HepG2 (cell line): ENCODE measurements around the gene RNU7-1. TPM values are rescaled to one million over a fixed set of nuclear protein-coding genes. Genes with fewer than 3 reads are reported as not detected.

Experiments used
- CREBL2 ChIP-seq: sonication (generic); formaldehyde crosslinking; IDR thresholded peaks from 2 replicates; pipeline ENCODE4 v1.8.1; 2023; ENCODE audit warnings: missing genetic modification reagents, mild to moderate bottlenecking, borderline replicate concordance
- DMTF1 ChIP-seq: sonication (generic); formaldehyde crosslinking; IDR thresholded peaks from 2 replicates; pipeline ENCODE4 v1.4.0; 2020; ENCODE audit warnings: mild to moderate bottlenecking, missing genetic modification reagents
- FOXA1 ChIP-seq, 2 experiments: fragments of 450-650 bp in 1 of 2; sonication (generic) in 1 of 2; formaldehyde crosslinking in 1 of 2; IDR thresholded peaks; 2 replicates each; pipeline versions ENCODE4 v1.4.0 to v1.6.1; 2016 to 2020; ENCODE audit warnings: missing genetic modification reagents in 1 of 2
- HNRNPK ChIP-seq: fragments of 200-400 bp; formaldehyde crosslinking; IDR thresholded peaks from 2 replicates; pipeline ENCODE4 v1.6.1; 2018; ENCODE audit warnings: low read length, low read depth, moderate library complexity, mild to moderate bottlenecking; ENCODE audit not compliant: poor library complexity, severe bottlenecking
- HOXA3 ChIP-seq: sonication (generic); formaldehyde crosslinking; IDR thresholded peaks from 2 replicates; pipeline ENCODE4 v1.5.0; 2020; ENCODE audit warnings: missing genetic modification reagents
- MAFF ChIP-seq: IDR thresholded peaks from 2 replicates; pipeline ENCODE4 v1.6.1; 2011; ENCODE audit warnings: low read depth, low read length, improper control_type of control experiment
- MXD1 ChIP-seq: sonication (generic); formaldehyde crosslinking; IDR thresholded peaks from 2 replicates; pipeline ENCODE4 v1.4.0; 2020; ENCODE audit warnings: mild to moderate bottlenecking, missing genetic modification reagents
- NFRKB ChIP-seq: fragments of 450-650 bp; IDR thresholded peaks from 2 replicates; pipeline ENCODE4 v1.6.1; 2017
- PITX1 ChIP-seq: sonication (generic); formaldehyde crosslinking; IDR thresholded peaks from 2 replicates; pipeline ENCODE4 v1.5.1; 2020; ENCODE audit warnings: mild to moderate bottlenecking, missing genetic modification reagents
- PRMT3 ChIP-seq: sonication (generic); formaldehyde crosslinking; IDR thresholded peaks from 2 replicates; pipeline ENCODE4 v1.8.1; 2022; ENCODE audit warnings: low read depth, mild to moderate bottlenecking, moderate library complexity, missing genetic modification reagents, borderline replicate concordance
- TCF7L2 ChIP-seq: IDR thresholded peaks from 2 replicates; pipeline ENCODE4 v1.6.1; 2011; ENCODE audit warnings: mild to moderate bottlenecking, low read depth, low read length, moderate library complexity
- TEAD2 ChIP-seq: sonication (generic); formaldehyde crosslinking; IDR thresholded peaks from 2 replicates; pipeline ENCODE4 v1.9.0; 2021; ENCODE audit warnings: missing genetic modification reagents
- TEF ChIP-seq: sonication (generic); formaldehyde crosslinking; IDR thresholded peaks from 2 replicates; pipeline ENCODE4 v1.5.0; 2020; ENCODE audit warnings: missing genetic modification reagents
- U2AF1 ChIP-seq: fragments of 200-400 bp; formaldehyde crosslinking; optimal IDR thresholded peaks from 2 replicates; pipeline ENCODE3; 2017; ENCODE audit warnings: mild to moderate bottlenecking, low read depth, low read length
- ZNF121 ChIP-seq: sonication (generic); formaldehyde crosslinking; IDR thresholded peaks from 2 replicates; pipeline ENCODE4 v1.5.0; 2020; ENCODE audit warnings: mild to moderate bottlenecking, missing genetic modification reagents
- ZNF350 ChIP-seq: sonication (generic); formaldehyde crosslinking; IDR thresholded peaks from 2 replicates; pipeline ENCODE4 v1.4.0; 2020; ENCODE audit warnings: mild to moderate bottlenecking, low read depth, missing genetic modification reagents, borderline replicate concordance
- ZNF362 ChIP-seq: sonication (generic); formaldehyde crosslinking; IDR thresholded peaks from 2 replicates; pipeline ENCODE4 v1.4.0; 2020; ENCODE audit warnings: missing genetic modification reagents, mild to moderate bottlenecking, borderline replicate concordance
- ZNF430 ChIP-seq: sonication (generic); formaldehyde crosslinking; IDR thresholded peaks from 2 replicates; pipeline ENCODE4 v1.9.0; 2021; ENCODE audit warnings: mild to moderate bottlenecking, missing genetic modification reagents
- ZNF501 ChIP-seq: sonication (generic); formaldehyde crosslinking; IDR thresholded peaks from 2 replicates; pipeline ENCODE4 v1.5.1; 2020; ENCODE audit warnings: mild to moderate bottlenecking, moderate library complexity, missing genetic modification reagents
- ZNF740 ChIP-seq: sonication (generic); formaldehyde crosslinking; IDR thresholded peaks from 2 replicates; pipeline ENCODE4 v1.4.0; 2020; ENCODE audit warnings: missing genetic modification reagents
- ZNF800 ChIP-seq: sonication (generic); formaldehyde crosslinking; IDR thresholded peaks from 2 replicates; pipeline ENCODE4 v1.4.0; 2020; ENCODE audit warnings: missing genetic modification reagents
- polyA plus RNA-seq, 8 experiments: library from polyadenylated mRNA; depleted of rRNA in 3 of 8; stranded (reverse) in 7 of 8; unstranded in 1 of 8; fragments of >200 nt; fragmentation: Illumina TruSeq in 4 of 8; extraction: Trizol in 4 of 8; gene quantifications; 2 replicates each; pipeline versions ENCODE4 v1.2.1 to v1.2.3, GENCODE V29; 2011 to 2016; ENCODE audit warnings: low read depth in 4 of 8, missing spikeins in 1 of 8, mixed read lengths in 1 of 8; ENCODE audit not compliant: insufficient read depth in 1 of 8
- total RNA-seq, 5 experiments: library from RNA; depleted of rRNA; stranded (reverse); fragments of >200 nt; fragmentation: Illumina TruSeq; extraction: Trizol; gene quantifications; 2 replicates each; pipeline ENCODE4 v1.2.3, GENCODE V29; 2016; ENCODE audit warnings: low read depth in 1 of 5

The RNU7-1 gene
- total and polyA plus RNA-seq, 2 of the 13 experiments (the other 11 are each of a cell fraction or from before 2014, with no cell fraction given): not detected

GRCh38 chr12:6937481-6938352 is 5.9 kb upstream of the RNU7-1 start (continued):
- peak; percentile 91 for TF ChIP-seq ZNF350 (CRISPR knock-in tag)
- TF ChIP-seq ZNF800 (CRISPR knock-in tag): peak; percentile 91
- TF ChIP-seq ZNF501 (CRISPR knock-in tag): peak; percentile 75; the same call in 1 of the 2 replicates
- 0 out of 2 replicates have a peak, but pooled peaks have one; percentile 41 for TF ChIP-seq ZNF740 (CRISPR knock-in tag)
- peak; percentile 27 for TF ChIP-seq U2AF1
- peak; percentile 86 for TF ChIP-seq MXD1 (CRISPR knock-in tag)
- no peak for TF ChIP-seq TCF7L2
- TF ChIP-seq HNRNPK: peak; percentile 62
- peak; percentile 99 for TF ChIP-seq HOXA3
- TF ChIP-seq ZNF362 (CRISPR knock-in tag): peak; percentile 38; the same call in 1 of the 2 replicates
- peak; percentile 72; the same call in 1 of the 2 replicates for TF ChIP-seq CREBL2 (CRISPR knock-in tag)
- TF ChIP-seq ZNF121: no peak
- TF ChIP-seq TEF (CRISPR knock-in tag): no peak; the same call in 1 of the 2 replicates
- TF ChIP-seq PITX1 (CRISPR knock-in tag): peak; percentile 54; the same call in 1 of the 2 replicates
- no peak; the same call in 1 of the 2 replicates for TF ChIP-seq PRMT3 (CRISPR knock-in tag)
- TF ChIP-seq NFRKB: no peak
- TF ChIP-seq DMTF1: no peak
- no peak for TF ChIP-seq MAFF
- peak; percentile 78; the same call in 1 of the 2 replicates for TF ChIP-seq TEAD2 (CRISPR knock-in tag)
- peak; percentile 91 for TF ChIP-seq ZNF430 (CRISPR knock-in tag)
- no peak for TF ChIP-seq FOXA1 (IDR thresholded peaks at IDR 0.05)
- TF ChIP-seq FOXA1 (CRISPR knock-in tag; IDR thresholded peaks at IDR 0.05): peak; percentile 69
